Stimulated activated CD8-positive, alpha-beta memory T cell treated with anti-CD3 and anti-CD28 coated beads, Interleukin-12 subunit alpha, Interleukin-12 subunit beta, amount 100 ng/mL, for 1 hour (primary cell): ENCODE results near the gene CAMSAP1.
"Not testable (repeated sequence)": the region's sequence is repeated elsewhere in the genome, so short reads cannot be mapped to it uniquely, and the experiment has no call there.

Experiments used
- DNase-seq: peaks from one replicate; pipeline ENCODE4 v3.0.0-alpha.2; 2020; ENCODE audit warnings: low read depth

The CAMSAP1 gene

GRCh38 chr9:135921749-135922310, 14.5 kb upstream of the CAMSAP1 start:
- DNase-seq = no peak

GRCh38 chr9:135920973-135921585, 13.7 kb upstream of the CAMSAP1 start:
- no peak for DNase-seq

- DNase-seq = no peak
Measured at GRCh38 chr9:135920256-135920930, 13.0 kb upstream of the CAMSAP1 start.

- DNase-seq = no peak
Measured at GRCh38 chr9:135919318-135919890, 12.1 kb upstream of the CAMSAP1 start.

GRCh38 chr9:135916227-135916626, 8.9 kb upstream of the CAMSAP1 start:
- DNase-seq = not testable (repeated sequence)

- DNase-seq = no peak
Measured at GRCh38 chr9:135914921-135915320, 7.6 kb upstream of the CAMSAP1 start.

GRCh38 chr9:135911233-135911632, 3.9 kb upstream of the CAMSAP1 start:
- DNase-seq = not testable (repeated sequence)

GRCh38 chr9:135910757-135911156, 3.4 kb upstream of the CAMSAP1 start:
- DNase-seq = no peak

- DNase-seq = no peak
Measured at GRCh38 chr9:135910216-135910615, 2.9 kb upstream of the CAMSAP1 start.

- no peak for DNase-seq
Measured at GRCh38 chr9:135909371-135909770, 2.0 kb upstream of the CAMSAP1 start.

- no peak for DNase-seq
Measured at GRCh38 chr9:135908754-135909204, 1.4 kb upstream of the CAMSAP1 start.

- no peak for DNase-seq
Measured at GRCh38 chr9:135908093-135908753, 877 bp upstream of the CAMSAP1 start.

GRCh38 chr9:135907006-135907430, 328 bp downstream of the CAMSAP1 start:
- DNase-seq = no peak

- no peak for DNase-seq
Measured at GRCh38 chr9:135906291-135907005, 898 bp downstream of the CAMSAP1 start.

GRCh38 chr9:135905380-135906258, 1.7 kb downstream of the CAMSAP1 start:
- no peak for DNase-seq

GRCh38 chr9:135903786-135904520, 3.4 kb downstream of the CAMSAP1 start:
- no peak for DNase-seq

GRCh38 chr9:135903358-135903656, 4.0 kb downstream of the CAMSAP1 start:
- no peak for DNase-seq

- DNase-seq = no peak
Measured at GRCh38 chr9:135902655-135903357, 4.5 kb downstream of the CAMSAP1 start.

- DNase-seq = no peak
Measured at GRCh38 chr9:135901826-135902225, 5.5 kb downstream of the CAMSAP1 start.
